K562 (cell line): ENCODE data around the gene GON4L. TPM values are rescaled to one million over a fixed set of nuclear protein-coding genes. Genes with fewer than 3 reads are reported as not detected.

Experiments used
- ATAC-seq: fragments of 200-7000 bp; cut with Tn5 transposase; 3 replicates; pipeline ENCODE4 v1.9.1; 2020; ENCODE audit warnings: moderate library complexity
- BruUV-seq: library from RNA; stranded (reverse); fragments of 400-500 nt; replicated peaks from 2 replicates; lab custom pipeline; 2021; lab: Mats Ljungman, UMichigan
- CTCF ChIA-PET: fragments of 300-600 bp; formaldehyde crosslinking; extraction: SDS; loops from one replicate; lab custom pipeline; 2021; ENCODE audit warnings: low intra/inter-chr PET ratio; lab: Yijun Ruan, JAX
- POLR2A ChIA-PET: fragments of 300-600, 350-650 bp; sonication (Branson Sonifier 250); formaldehyde crosslinking; extraction: SDS; loops from one replicate; lab custom pipeline; 2021; ENCODE audit warnings: antibody characterized with exemption, inconsistent platforms; lab: Yijun Ruan, JAX
- DNase-seq, 4 experiments: peaks; one replicate each; pipeline versions ENCODE4 v3.0.0 to v3.0.0-alpha.2; 2011 to 2018; ENCODE audit warnings: low spot score in 3 of 4, mixed read lengths in 3 of 4; ENCODE audit errors: extremely low read depth in 1 of 4
- FAIRE-seq: peaks from 2 replicates; lab custom pipeline; 2011; peaks lifted over from hg19 to GRCh38; lab: Jason Lieb, UNC
- H2AFZ ChIP-seq: 2 replicates; pipeline ENCODE4 v1.6.0; 2011; ENCODE audit warnings: low read depth, low read length, control low read depth, inconsistent platforms
- H3K27ac ChIP-seq: fragments of 200-600 bp; 3 replicates; pipeline ENCODE4 v1.8.0; 2011; ENCODE audit warnings: low read depth, mild to moderate bottlenecking, control low read depth, inconsistent platforms, low read length, moderate library complexity, mixed read lengths; ENCODE audit errors: extremely low read depth
- H3K27me3 ChIP-seq, 2 experiments: fragments of 300-600 bp in 1 of 2; 2 replicates in 1 of 2; 3 replicates in 1 of 2; pipeline versions ENCODE4 v1.6.0 to v1.8.0; 2011; ENCODE audit warnings: inconsistent platforms in 2 of 2, low read length in 2 of 2, mild to moderate bottlenecking in 1 of 2, mixed read lengths in 1 of 2, moderate library complexity in 1 of 2; ENCODE audit not compliant: control insufficient read depth in 2 of 2, insufficient read depth in 2 of 2
- H3K36me3 ChIP-seq: fragments of 300-600 bp; 3 replicates; pipeline ENCODE4 v1.8.0; 2011; ENCODE audit warnings: mild to moderate bottlenecking, low read length, inconsistent platforms; ENCODE audit not compliant: control insufficient read depth, insufficient read depth
- H3K4me1 ChIP-seq, 2 experiments: fragments of 200-600 bp in 1 of 2; replicated peaks in 1 of 2; 2 replicates in 1 of 2; 3 replicates in 1 of 2; pipeline versions ENCODE4 v1.5.1 to v1.8.0; 2011; ENCODE audit warnings: inconsistent platforms in 2 of 2, low read length in 2 of 2, mild to moderate bottlenecking in 1 of 2, mixed read lengths in 1 of 2, moderate library complexity in 1 of 2; ENCODE audit not compliant: control insufficient read depth in 2 of 2, insufficient read depth in 2 of 2
- H3K4me2 ChIP-seq: 2 replicates; pipeline ENCODE4 v1.6.1; 2011; ENCODE audit warnings: low read length, control low read depth, inconsistent platforms, mixed read lengths; ENCODE audit not compliant: insufficient read depth
- H3K4me3 ChIP-seq: fragments of 200-600 bp; sonication (generic), shearing (Covaris generic); 2 replicates; pipeline ENCODE4 v1.5.1; 2016; ENCODE audit warnings: control low read depth, inconsistent platforms
- H3K79me2 ChIP-seq: fragments of 200-600 bp; 3 replicates; pipeline ENCODE4 v1.8.0; 2011; ENCODE audit warnings: low read length, inconsistent platforms; ENCODE audit not compliant: control insufficient read depth, insufficient read depth
- H3K9ac ChIP-seq, 2 experiments: 2 replicates each; pipeline versions ENCODE4 v1.6.0 to v1.6.1; 2011; ENCODE audit warnings: low read depth in 2 of 2, low read length in 2 of 2, control low read depth in 1 of 2, inconsistent platforms in 1 of 2, mild to moderate bottlenecking in 1 of 2, mixed read lengths in 1 of 2; ENCODE audit not compliant: insufficient read depth in 1 of 2
- H3K9me1 ChIP-seq: one replicate; pipeline ENCODE4 v1.6.0; 2011; ENCODE audit warnings: inconsistent platforms, mild to moderate bottlenecking, low read length, moderate library complexity; ENCODE audit not compliant: control insufficient read depth, insufficient read depth
- H3K9me3 ChIP-seq: replicated peaks from 2 replicates; pipeline ENCODE4 v1.5.1; 2011; ENCODE audit warnings: low read depth, low read length, inconsistent platforms; ENCODE audit not compliant: control insufficient read depth, insufficient read depth
- H4K20me1 ChIP-seq: replicated peaks from 2 replicates; pipeline ENCODE4 v1.6.1; 2011; ENCODE audit warnings: low read length, inconsistent platforms, mixed read lengths; ENCODE audit not compliant: control insufficient read depth, insufficient read depth
- HDAC1 ChIP-seq, 2 experiments: fragments of 450-650 bp; IDR thresholded peaks; 2 replicates each; pipeline ENCODE4 v1.6.1; 2016 to 2017; ENCODE audit warnings: inconsistent platforms in 1 of 2, mild to moderate bottlenecking in 1 of 2, moderate library complexity in 1 of 2
- SMARCC2 ChIP-seq: fragments of 450-650 bp; IDR thresholded peaks from 2 replicates; pipeline ENCODE4 v1.6.1; 2017; ENCODE audit warnings: antibody characterized with exemption, moderate library complexity, mild to moderate bottlenecking, low read depth
- ZFP91 ChIP-seq: sonication (generic); formaldehyde crosslinking; IDR thresholded peaks from 2 replicates; pipeline ENCODE4 v1.8.0; 2022; ENCODE audit warnings: mild to moderate bottlenecking, missing genetic modification reagents
- ZNF133 ChIP-seq: fragments of 250-450 bp; sonication (Bioruptor Pico); IDR thresholded peaks from 2 replicates; pipeline ENCODE4 v1.4.0; 2020; ENCODE audit warnings: mild to moderate bottlenecking
- WGBS: fragments of 100-300 bp; shearing (Covaris generic); methylation state at CpG from one replicate; pipeline ENCODE4 v1.1.6; 2016; ENCODE audit warnings: low coverage, mixed read lengths; ENCODE audit not compliant: insufficient coverage; ENCODE audit errors: missing lambda C conversion rate; 5-methylcytosine and 5-hydroxymethylcytosine counted together
- in situ Hi-C: fragments of 300-500 bp; cut with MboI; formaldehyde crosslinking; loops from 4 replicates; pipeline ENCODE4 v1.15.0; 2018; ENCODE audit warnings: inconsistent platforms, mixed read lengths
- intact Hi-C: fragments of 100-400 bp; cut with micrococcal nuclease; formaldehyde crosslinking; loops from 2 replicates; pipeline ENCODE4 v1.14.2; 2022
- polyA plus RNA-seq, 8 experiments: library from polyadenylated mRNA; depleted of rRNA in 4 of 8; stranded (reverse) in 5 of 8; unstranded in 3 of 8; fragments of >200 nt; fragmentation: Nextera tagmentation in 2 of 8; fragmentation: Illumina TruSeq in 1 of 8; extraction: Ambion mirVana in 2 of 8; extraction: Trizol in 1 of 8; gene quantifications; 2 replicates each; pipeline versions ENCODE4 v1.2.1 to v1.2.3, GENCODE V29; 2011 to 2014; ENCODE audit warnings: inconsistent platforms in 1 of 8, missing spikeins in 1 of 8
- total RNA-seq, 7 experiments: library from RNA; depleted of rRNA in 6 of 7; stranded (reverse); fragments of >200 nt in 6 of 7; fragmentation: Illumina TruSeq in 2 of 7; extraction: Trizol in 2 of 7; gene quantifications; 2 replicates each; pipeline versions ENCODE4 v1.2.1 to v1.2.3, GENCODE V29; 2011 to 2021; ENCODE audit warnings: low replicate concordance in 1 of 7

The GON4L gene
- total and polyA plus RNA-seq, 9 of the 15 experiments (the other 6 are each of a cell fraction or from before 2014, with no cell fraction given), result 20.2 to 47.4 (median 33.6) TPM

- POLR2A ChIA-PET, result interaction anchor here (2.0 kb wide), 1 partner anchor 12 kb away, joined by 10 read pairs; the partner anchor contains the start of gene GON4L
- BruUV-seq, result no TSS peak
Measured at GRCh38 chr1:155844860-155845421, 12.1 kb downstream of the GON4L start.

More at GRCh38 chr1:155844860-155845421, 12.1 kb downstream of the GON4L start:
- H3K9me1 ChIP-seq, result no peaks in the 10 kb centered on the region
- WGBS, result 55% methylated on average over 1 of the region's 1 CpG
- peaks cover 0 to 13% of the 10 kb centered on the region in 2 experiments; a peak in 1 of 5 replicates for H3K4me1 ChIP-seq
- H4K20me1 ChIP-seq, result no peaks in the 10 kb centered on the region; the same call in 1 of the 2 replicates
- in situ Hi-C loops (no loop called here), intact Hi-C loops (no loop called here)
- peaks cover 47% of the 10 kb centered on the region; the same call in 2 of the 3 replicates for H3K36me3 ChIP-seq
- H3K9me3 ChIP-seq, result no peaks in the 10 kb centered on the region
- no peak for FAIRE-seq
- H3K27me3 ChIP-seq, result no peaks in the 10 kb centered on the region
- peaks cover 91% of the 10 kb centered on the region for H3K79me2 ChIP-seq
- TF ChIP-seq HDAC1 (IDR thresholded peaks at IDR 0.05), result no peak
- TF ChIP-seq ZFP91 (CRISPR knock-in tag), result no peak
- TF ChIP-seq SMARCC2, result no peak
- no peak for TF ChIP-seq ZNF133 (CRISPR knock-in tag)
- TF ChIP-seq, all 486 proteins: peak for 0
- Histone ChIP-seq H3K4me2 (no peak overlapping the region), H2AFZ (no peak overlapping the region), H3K27ac (no peak overlapping the region), H3K4me3 (no peak overlapping the region), H3K9ac (no peak overlapping the region)
- DNase-seq (no peak), ATAC-seq (no peak)
- CTCF ChIA-PET, result no interaction called here
